Fibroblast of mammary gland (primary cell): Measurements from ENCODE around the gene CCBE1.
A peak's percentile ranks its signal among the peaks of the same experiment; 100 is the strongest.

Source experiments
- DNase-seq: peaks from one replicate; pipeline ENCODE4 v3.0.0-alpha.2; 2010; ENCODE audit warnings: low read depth
- H3K4me3 ChIP-seq: 2 replicates; pipeline ENCODE4 v1.5.1; 2011; ENCODE audit warnings: low read depth, mild to moderate bottlenecking, low read length, moderate library complexity; ENCODE audit not compliant: control insufficient read depth
- CTCF ChIP-seq: conservative IDR thresholded peaks from 2 replicates; pipeline ENCODE4 v1.5.1; 2011; ENCODE audit warnings: low read depth, low read length, inconsistent platforms; ENCODE audit not compliant: control insufficient read depth, insufficient read depth

Gene CCBE1

DNA sequence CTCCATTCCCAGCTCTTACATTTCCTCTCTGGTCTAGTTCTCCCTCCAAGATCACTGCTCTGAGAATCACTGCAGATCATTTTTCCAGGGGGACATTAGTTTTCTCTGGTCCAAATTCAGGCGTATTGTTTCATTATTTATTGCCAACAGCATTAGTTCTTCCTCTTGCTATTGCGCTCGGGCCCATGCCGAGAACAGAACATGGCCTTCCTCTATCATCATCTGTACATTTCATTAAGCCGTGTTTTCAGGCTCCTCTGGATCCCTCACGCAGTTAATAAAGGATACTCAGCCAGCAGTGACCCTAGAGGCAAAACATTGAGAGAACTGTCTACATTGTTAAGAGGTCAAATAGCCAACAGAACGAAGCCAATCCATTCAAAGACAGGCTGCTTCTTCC, 63.9 kb downstream of the CCBE1 start:
- H3K4me3 ChIP-seq, result no peak overlapping the region
- DNase-seq, result no peak
- no peak for TF ChIP-seq CTCF

- DNase-seq, result peak; percentile 60
- peak; percentile 87 for TF ChIP-seq CTCF
Measured at GRCh38 chr18:59631583-59632181, 65.5 kb downstream of the CCBE1 start.

DNA sequence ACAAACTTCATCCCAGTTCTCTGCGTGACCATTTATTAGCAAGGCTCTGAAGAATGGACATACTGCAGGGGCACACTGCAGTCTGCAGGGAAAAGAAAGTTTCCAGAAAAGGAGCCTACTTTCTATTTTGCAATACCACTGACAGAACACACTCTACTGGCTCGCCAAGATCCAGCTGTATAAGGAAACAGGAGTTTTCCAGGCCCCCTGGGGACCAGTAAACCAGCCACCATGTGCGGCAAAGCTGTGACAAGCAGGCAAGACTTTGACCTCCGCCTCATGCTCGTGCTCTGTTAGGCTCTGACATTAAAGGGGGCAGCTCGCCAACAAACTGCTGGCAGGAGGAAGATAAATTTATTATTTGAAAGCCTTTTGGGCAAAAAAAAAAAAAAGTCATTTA, 67.3 kb downstream of the CCBE1 start:
- H3K4me3 ChIP-seq, result no peak overlapping the region
- DNase-seq, result peak; percentile 35
- no peak for TF ChIP-seq CTCF

More at GRCh38 chr18:59631583-59632181, 65.5 kb downstream of the CCBE1 start:
- H3K4me3 ChIP-seq, result no peak overlapping the region

DNA sequence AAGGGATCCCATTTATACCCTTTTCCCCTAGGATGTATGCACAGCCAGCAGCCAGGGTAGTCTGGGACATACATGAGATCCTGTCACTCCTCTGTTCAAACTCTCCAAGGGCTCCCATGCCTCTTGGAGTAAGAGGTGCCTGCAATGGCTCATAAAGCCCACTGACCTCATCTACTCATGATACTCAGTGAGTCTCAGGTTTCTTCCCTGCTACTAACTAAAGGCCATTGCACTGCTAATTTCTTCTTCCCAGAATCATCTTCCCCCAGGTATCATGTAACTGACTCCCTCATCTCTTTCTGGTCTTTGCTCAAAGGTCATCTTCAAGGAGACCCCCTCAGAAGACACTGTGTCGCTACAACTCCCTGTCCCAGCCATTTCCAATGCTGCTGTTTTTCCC, 68.2 kb downstream of the CCBE1 start:
- H3K4me3 ChIP-seq, result no peak overlapping the region
- no peak for DNase-seq
- TF ChIP-seq CTCF, result no peak

DNA sequence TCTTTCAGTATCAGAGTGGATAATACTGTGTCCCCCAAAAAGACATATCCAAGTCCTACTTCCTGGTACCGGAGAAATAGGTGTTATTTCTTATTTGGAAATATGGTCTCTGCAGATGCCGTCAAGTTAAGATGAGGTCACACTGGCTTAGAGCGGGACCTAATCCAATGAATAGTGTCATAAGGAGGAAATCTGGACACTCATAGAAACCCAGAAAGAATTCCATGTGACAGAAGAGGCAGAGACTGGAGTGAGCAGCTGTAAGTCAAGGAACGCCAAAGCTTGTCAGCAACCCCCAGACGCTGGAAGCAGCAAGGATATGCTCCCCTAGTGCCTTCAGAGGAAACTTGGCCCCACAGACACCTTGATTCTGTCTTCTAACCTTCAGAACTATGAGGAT, 69.8 kb downstream of the CCBE1 start:
- DNase-seq, result no peak
- TF ChIP-seq CTCF, result no peak
- H3K4me3 ChIP-seq, result no peak overlapping the region

DNA sequence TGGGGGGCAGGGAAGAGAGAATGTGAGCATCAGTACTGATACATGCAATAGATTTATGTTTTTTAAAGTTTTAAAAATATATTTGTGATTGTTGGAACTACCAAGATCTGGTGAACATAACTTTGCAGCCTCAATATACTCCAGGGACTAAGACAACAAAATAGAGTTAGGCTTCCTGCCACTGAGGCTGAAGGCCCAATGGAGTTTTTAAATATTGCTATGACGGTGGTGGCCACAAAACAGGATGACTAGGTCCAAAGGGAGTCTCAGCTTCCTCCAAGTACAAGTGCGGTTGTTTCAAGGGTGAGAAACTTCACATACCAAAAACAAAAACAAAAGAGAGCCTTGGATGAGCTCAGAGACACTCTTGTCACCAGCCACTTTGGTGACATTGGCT, 72.9 kb downstream of the CCBE1 start:
- H3K4me3 ChIP-seq, result no peak overlapping the region
- TF ChIP-seq CTCF, result no peak
- DNase-seq, result peak; percentile 53

DNA sequence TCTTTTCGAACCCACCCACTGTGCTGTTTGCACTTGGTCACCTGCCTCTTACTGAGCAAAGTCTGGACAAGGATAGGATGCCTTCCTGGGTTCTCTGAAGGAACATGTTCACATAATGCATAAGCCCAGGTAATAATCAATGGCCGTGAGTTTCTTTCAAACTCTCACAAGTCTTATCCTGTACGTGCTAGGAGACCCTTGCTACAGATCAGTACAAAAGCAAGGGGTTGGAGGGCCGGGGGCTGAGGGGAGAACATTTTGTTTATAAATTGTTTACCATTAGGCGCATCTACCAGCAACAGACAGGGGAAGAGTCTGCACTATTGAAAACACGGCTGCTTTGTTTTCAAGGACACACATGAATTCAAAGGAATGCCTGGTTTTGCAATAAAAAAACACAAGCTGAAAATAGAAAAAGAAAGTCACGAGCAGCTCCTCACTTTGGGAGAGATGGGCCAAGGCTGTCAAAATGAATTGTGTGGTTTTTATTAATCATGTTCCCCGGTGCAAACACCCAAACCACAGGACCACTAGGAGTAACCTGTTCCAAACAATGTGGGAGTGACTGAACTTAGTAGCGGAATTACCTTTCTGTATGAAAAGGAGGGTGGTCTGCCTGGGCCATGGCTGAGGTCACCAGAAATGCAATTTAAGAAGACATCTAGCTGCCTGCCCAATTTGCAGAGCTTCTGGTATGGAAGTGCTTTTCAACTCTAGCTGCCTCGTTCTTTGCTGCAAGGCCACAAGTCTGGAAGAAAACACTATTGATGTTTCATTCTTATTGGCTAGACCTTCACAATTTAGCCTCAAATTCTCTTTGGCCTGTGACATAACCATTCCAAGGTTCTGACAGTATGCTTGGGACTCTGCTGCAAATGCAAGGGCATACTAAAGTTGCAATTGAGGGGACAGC, 73.5 kb downstream of the CCBE1 start:
- DNase-seq, result peak; percentile 80
- no peak overlapping the region for H3K4me3 ChIP-seq
- TF ChIP-seq CTCF, result no peak
